ENCODE results near the gene IVD.

IVD gene

DNA sequence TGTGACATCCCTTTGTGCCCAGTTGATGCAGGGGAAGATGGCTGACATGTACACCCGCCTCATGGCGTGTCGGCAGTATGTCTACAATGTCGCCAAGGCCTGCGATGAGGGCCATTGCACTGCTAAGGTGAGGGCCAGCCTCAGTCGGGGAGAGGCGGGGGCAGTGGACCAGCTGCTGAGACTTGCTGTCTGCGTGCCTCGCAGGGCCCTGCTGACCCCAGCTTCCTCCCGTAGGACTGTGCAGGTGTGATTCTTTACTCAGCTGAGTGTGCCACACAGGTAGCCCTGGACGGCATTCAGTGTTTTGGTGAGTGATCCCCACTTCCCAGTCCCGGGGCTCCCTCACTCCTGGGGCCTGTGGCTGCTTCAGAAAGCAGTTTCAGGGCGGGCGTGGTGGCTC is 10.5 kb downstream of the IVD start:
- DNase-seq, result no peak

- no peak for DNase-seq
Measured at GRCh38 chr15:40418126-40418525, 12.5 kb downstream of the IVD start.

DNA sequence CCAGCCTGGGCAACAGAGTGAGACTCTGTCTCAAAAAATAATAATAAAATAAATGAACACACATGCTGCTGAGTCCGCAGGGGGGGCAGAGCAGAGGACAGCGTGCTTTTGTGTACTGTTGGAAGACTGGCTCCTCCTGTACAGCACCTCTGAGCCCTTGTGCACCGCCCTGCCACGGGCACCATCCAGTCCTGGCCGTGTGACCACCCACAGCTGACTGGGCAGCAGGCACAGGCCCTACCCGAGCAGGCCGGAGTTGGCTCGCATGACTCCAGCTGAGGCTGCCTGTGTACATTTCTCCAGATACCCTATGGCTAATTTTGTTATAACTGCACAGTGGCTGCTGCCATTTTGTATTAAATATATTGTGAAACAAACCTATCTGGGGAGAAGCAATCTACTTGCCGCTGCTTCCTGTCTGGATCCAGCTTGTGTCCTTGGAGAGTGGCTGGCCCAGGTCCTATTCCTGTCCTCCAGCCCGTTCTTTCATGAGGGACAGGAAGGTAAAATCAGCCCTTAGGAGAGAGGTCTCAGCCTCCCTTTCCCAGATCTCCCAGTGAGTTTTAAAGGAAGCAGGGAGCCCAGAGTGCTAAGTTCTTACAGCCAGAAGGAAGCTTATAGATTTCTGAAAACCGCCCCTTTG is 14.6 kb downstream of the IVD start:
- DNase-seq, result no peak

GRCh38 chr15:40420793-40421192 is 15.2 kb downstream of the IVD start:
- DNase-seq, result no peak

DNA sequence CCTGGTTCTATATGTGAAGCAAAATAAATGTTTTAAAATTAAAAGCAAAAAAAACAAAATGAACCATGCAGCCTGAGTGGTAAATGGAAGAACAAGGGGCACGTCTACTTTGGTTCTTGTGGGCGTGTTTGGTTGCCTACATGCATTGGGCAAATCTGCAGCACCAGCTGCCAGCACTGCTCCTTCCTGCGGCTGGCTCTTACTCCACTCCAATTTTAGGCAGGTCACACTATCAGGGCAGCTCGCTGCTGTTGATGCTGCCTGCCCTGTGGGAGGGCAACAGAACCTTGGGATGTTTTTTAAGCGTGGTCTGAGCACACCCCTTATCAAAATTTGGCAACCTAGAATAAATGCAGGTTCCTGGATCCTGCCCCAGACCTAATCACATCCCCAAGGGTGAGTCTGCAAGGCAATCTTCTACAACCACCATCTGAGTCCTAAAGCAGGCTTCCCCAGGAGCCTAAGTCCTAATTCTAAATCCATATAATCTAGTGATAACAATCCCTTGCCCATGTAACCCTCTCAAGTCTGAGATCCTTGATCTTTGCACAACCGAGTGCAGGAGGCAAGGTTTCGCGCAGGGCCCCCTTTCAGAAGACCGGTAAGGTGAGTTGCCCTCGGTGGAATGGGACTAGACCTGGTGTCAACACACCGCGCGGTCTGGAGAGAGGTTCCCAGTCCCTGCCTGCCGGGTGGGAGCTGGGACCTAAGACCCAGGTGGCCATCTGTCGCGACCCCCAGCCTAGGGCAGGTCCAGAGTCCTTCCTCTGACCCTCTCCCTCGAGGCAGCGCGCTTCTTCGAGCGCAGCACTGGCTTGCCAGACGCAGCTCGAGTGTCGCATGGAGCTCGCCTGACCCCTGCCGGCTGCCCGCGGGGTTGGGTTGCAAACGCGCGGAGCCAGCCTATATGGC is 15.9 kb downstream of the IVD start:
- peak; percentile 41 for DNase-seq

DNA sequence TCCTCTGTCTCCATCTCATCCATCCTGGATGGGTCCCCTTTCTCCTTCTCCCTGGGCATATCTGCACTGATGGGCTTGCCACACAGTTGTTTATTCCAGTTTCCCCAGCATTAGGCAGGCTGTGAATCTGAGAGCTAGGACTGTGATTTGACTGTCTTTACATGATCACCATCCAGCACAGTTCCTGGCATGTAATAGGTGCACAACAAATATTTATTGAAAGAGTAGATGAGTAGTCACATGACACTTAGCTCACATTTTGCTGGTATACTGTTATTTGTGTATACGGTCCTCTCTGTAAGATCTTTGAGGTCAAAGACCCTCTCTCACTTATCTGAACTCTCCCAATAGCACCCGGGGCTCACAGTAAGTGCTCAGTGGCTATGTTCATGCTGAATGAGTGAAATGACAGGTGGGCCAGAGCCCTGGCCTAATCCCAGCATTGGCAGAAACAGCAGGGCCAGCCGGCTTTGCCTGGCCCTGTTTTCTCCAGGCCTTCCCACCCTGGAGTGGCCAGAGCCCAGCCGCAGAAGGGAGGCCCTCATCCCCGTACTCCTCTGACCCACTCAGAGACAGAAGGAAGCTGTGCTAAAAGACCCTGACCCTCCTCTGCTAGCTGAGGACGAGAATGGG is 19.0 kb downstream of the IVD start:
- no peak for DNase-seq

GRCh38 chr15:40425681-40426080 is 20.1 kb downstream of the IVD start:
- no peak for DNase-seq

GRCh38 chr15:40427188-40427587 is 21.6 kb downstream of the IVD start:
- DNase-seq, result no peak

GRCh38 chr15:40428185-40428584 is 22.6 kb downstream of the IVD start:
- no peak for DNase-seq

- DNase-seq, result no peak
Measured at GRCh38 chr15:40429068-40429710, 23.6 kb downstream of the IVD start.

- DNase-seq, result peak; percentile 41
Measured at GRCh38 chr15:40430271-40430805, 24.7 kb downstream of the IVD start.

DNA sequence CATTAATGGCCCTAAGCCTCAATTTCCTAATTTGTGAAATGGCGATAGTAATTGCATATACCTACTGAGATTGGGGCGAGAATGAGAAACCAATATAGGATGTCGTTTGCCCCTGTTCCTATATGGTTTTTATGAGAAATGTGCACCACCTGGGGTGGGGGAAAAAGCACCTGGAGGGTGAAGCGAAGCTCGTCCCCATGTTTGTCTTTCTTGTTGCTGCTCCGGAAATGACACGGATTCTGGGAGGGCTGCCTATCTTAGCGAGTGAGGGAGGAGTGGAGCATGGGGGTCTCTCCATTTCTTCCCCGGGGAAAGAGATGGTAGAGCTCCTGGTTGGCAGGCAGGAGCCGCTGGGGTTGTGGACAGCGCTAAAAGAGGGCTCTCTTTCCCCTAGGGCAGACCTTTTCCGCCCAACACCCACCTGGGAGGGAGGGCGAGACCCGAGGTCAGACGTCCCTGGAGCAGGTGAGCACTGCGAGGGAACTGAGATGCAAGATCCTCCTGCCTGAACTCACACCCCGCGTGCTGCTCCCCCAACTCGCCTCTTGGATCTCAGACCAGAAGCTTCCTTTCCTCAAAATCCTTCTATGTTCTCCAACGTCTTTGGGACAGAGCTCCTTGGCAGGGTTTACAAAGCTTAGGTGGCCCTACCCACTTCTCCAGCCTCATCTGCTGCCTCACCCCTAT is 29.6 kb downstream of the IVD start:
- DNase-seq, result no peak

- DNase-seq, result no peak
Measured at GRCh38 chr15:40435710-40436089, 30.1 kb downstream of the IVD start.

DNA sequence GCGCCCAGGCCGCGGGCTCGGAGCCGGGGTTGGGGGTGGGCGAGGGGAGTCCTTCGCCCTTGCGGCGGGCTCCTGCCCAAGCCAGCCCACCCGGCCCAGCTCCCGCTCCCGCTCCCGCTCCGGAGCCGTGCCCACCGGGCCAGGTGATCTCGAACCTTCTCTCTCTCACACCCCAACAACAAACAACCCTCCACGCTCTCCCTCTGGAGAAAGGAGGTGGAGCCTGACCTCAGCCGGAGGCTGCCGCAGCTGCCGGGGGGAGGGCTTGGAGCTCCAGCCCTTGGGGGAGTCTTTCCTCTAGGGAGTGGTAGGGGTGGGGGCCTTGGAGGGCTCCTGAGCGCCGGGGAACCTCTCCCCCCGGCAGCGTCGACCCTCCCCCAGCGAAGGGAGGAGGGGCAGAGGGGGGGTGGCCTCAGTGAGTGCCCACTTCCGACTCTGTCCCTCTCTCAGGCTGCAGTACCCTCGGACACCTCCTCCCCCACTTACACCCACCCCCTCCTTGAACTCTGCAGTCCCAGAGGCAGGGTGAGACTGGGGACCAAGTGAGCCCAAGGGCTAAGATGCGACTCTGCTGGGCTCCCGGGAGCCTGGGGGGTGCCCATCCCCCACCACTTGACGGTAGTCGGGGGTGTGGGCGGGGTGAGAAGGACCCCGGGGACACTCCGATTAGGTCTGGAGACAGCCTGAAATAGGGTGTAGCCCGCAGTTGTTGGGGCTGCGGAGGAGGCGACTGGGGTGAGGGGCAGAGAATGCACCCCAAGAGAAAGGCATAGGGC is 30.7 kb downstream of the IVD start:
- DNase-seq, result no peak

- DNase-seq, result no peak
Measured at GRCh38 chr15:40436892-40437751, 31.5 kb downstream of the IVD start.

- no peak for DNase-seq
Measured at GRCh38 chr15:40437752-40438687, 32.4 kb downstream of the IVD start.

- DNase-seq, result no peak
Measured at GRCh38 chr15:40438712-40439111, 33.1 kb downstream of the IVD start.

DNA sequence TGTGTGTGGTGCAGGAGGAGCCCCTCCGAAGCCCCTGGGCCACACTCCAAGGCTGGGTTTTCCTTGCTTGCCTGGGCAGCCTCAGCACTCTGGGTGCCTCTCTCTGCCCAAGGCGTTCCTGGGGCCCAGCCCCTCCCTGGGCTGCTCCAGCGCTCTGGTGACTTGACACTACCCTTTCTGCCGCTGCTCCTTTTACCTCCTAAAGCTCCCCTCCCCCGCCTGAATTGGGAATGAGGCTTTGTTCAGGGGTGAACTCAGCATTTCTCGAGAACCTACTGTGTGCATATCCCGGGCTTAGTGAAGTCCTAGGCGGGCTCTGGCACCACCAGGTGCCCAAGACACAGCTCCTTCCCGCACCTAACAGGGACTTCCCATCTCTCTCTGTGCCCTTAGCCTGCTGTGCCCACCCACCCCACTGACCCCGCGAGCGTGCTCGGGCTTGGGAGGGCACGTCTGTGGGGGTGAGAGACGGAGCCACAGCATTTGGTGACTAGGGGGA is 33.9 kb downstream of the IVD start:
- DNase-seq, result no peak

Measured in fibroblast of skin of right quadriceps (primary cell).